ENCODE data around the gene GABRA4.

GABRA4 gene

DNA sequence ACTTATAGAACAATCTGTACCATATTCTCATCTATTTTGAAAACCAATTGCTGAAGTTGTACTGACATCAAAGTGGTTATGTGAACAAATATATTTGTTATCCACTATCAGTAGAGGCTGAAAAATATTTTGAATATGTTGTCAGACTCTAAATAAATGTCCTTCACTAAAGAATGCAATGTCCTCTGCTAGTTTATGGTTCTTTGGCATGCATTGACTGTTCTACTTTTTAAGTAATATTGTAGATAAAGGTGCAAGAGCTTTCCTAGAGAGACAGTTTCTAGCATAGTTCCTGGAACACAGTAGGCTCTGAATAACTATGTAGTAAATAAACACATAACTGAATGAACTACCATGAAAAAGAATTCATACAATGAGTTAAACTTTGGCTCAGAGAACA, 66.2 kb downstream of the GABRA4 start:
- no peak overlapping the region for H3K4me3 ChIP-seq (ENCODE audit: low read length)
- H3K36me3 ChIP-seq (ENCODE audit: insufficient read depth, low read length), result no peaks in the 10 kb centered on the region
- no peak overlapping the region for H3K9ac ChIP-seq (ENCODE audit: low read depth, low read length)
- no peak overlapping the region for H3K27ac ChIP-seq (ENCODE audit: low read depth, low read length)
- no peaks in the 10 kb centered on the region for H3K4me1 ChIP-seq (ENCODE audit: insufficient read depth, low read length)
- peaks cover 5% of the 10 kb centered on the region; the same call in 1 of the 2 replicates for H3K27me3 ChIP-seq (ENCODE audit: insufficient read depth, low read length)
- no peaks in the 10 kb centered on the region for H3K9me3 ChIP-seq (ENCODE audit: insufficient read depth, low read depth, low read length)

DNA sequence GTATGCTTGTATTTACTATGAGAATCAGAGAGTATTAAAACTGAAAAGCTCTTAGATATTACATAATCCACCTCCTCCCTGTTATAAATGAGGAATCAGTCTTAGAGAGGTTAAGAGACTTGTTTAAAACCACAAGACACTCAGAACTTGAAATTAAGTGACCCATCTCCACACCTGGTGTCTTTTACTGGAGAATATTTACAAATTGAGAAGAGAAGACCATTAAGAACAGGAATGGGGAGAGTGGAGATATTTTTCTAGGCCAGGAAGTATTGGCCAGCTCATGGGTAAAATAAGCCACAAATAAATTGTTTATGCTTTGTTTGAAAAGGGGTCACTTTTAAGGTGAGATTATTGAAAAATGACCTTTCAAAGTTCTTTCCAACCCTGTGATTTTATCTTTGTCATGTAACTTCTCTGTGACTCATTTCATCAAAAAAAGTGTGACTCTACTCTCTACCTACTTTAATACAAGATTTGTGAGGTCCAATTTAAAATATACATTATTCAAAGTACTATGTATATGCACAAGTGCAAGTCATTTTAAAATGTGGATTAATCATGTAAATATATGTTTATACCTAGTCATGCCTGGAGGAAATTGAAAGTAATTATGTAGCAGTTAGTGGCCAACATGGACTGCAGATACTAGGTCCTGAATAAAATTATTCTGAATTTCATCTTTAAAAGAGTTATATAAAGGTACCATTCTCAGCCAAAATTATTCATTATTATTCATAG, 68.4 kb downstream of the GABRA4 start:
- H3K4me3 ChIP-seq (ENCODE audit: low read length), result no peak overlapping the region
- H3K9ac ChIP-seq (ENCODE audit: low read depth, low read length), result no peak overlapping the region
- H3K27ac ChIP-seq (ENCODE audit: low read depth, low read length), result no peak overlapping the region
- no peaks in the 10 kb centered on the region for H3K4me1 ChIP-seq (ENCODE audit: insufficient read depth, low read length)
- no peaks in the 10 kb centered on the region for H3K9me3 ChIP-seq (ENCODE audit: insufficient read depth, low read depth, low read length)
- H3K36me3 ChIP-seq (ENCODE audit: insufficient read depth, low read length), result no peaks in the 10 kb centered on the region
- peaks cover 5% of the 10 kb centered on the region; the same call in 1 of the 2 replicates for H3K27me3 ChIP-seq (ENCODE audit: insufficient read depth, low read length)

DNA sequence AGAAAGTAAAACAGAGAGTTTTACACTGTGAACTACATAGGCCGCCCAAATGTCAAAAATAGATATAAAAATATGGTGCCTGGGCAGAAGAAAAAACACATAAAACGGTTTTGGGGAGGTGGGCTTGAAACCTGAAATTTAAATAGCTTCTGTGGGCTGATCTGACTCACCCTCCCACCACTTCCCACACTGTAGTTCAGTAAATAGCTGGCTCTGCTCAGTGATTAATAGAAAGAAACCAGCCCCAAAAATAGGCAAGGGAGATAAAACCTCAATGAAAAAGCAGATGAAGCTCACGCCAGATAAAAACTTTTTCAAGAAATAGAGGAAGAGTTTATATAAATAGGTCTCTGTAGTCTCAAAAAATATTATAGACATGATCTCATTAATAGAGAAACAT, 71.2 kb downstream of the GABRA4 start:
- no peaks in the 10 kb centered on the region for H3K36me3 ChIP-seq (ENCODE audit: insufficient read depth, low read length)
- H3K9ac ChIP-seq (ENCODE audit: low read depth, low read length), result no peak overlapping the region
- 83% methylated on average over 2 of the region's 3 CpGs for WGBS
- H3K4me3 ChIP-seq (ENCODE audit: low read length), result no peak overlapping the region
- H3K4me1 ChIP-seq (ENCODE audit: insufficient read depth, low read length), result no peaks in the 10 kb centered on the region
- H3K9me3 ChIP-seq (ENCODE audit: insufficient read depth, low read depth, low read length), result no peaks in the 10 kb centered on the region
- no peak overlapping the region for H3K27ac ChIP-seq (ENCODE audit: low read depth, low read length)
- no peaks in the 10 kb centered on the region for H3K27me3 ChIP-seq (ENCODE audit: insufficient read depth, low read length)

DNA sequence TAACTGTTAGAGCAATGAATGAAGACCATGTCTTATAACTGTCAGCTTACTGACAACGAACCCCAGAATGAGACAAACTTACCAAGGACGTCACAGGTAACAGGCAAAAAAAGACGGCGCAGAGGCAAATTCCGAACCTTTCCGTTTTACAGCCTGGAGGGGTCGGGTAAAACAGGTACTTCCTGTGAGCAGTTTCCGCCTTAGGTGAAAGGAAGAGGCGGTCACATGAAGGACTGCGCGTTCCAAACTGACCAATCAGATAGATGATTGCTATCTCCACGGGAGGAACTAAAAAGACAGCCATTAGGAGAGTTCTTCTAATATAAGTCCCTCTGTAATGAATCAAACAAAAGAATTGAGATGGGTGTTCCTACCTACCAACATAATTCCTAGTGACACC, 84.3 kb downstream of the GABRA4 start, which contains the start of gene COX7B2:
Gene COX7B2, minus strand, starts transcription at position 168 of the 400 bp plus-strand sequence. CDS start 174,053 bp downstream, outside the sequence.
- H3K4me3 ChIP-seq (ENCODE audit: low read length), result no peak within 1 kb of the TSS
- H3K9me3 ChIP-seq (ENCODE audit: insufficient read depth, low read depth, low read length), result no peaks in the 10 kb centered on the region
- no peaks in the 10 kb centered on the region for H3K4me1 ChIP-seq (ENCODE audit: insufficient read depth, low read length)
- no peak within 1 kb of the TSS for H3K9ac ChIP-seq (ENCODE audit: low read depth, low read length)
- 91% methylated on average over 12 of the region's 12 CpGs for WGBS
- H3K27me3 ChIP-seq (ENCODE audit: insufficient read depth, low read length), result no peaks in the 10 kb centered on the region
- no peak within 1 kb of the TSS for H3K27ac ChIP-seq (ENCODE audit: low read depth, low read length)
- H3K36me3 ChIP-seq (ENCODE audit: insufficient read depth, low read length), result no peaks in the 10 kb centered on the region

DNA sequence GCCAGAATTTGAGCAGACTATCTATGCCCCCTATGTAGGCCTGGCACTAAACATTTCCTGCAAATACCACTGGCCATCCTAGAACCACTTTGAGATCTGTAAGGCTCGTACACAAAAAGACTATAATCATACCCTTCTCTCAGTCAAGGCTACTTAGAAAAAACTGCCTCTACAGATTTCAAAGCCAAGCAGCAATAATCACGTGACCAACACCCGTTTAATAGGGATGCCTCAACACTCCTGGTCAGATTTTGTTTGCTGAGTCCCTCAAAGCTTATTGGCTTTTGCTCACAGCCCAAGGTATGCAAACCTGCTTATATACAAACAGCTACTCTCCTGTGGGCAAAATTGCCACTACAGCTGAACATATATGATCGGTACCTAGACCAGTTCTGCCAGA, 85.2 kb downstream of the GABRA4 start:
- Histone ChIP-seq H3K27me3 (ENCODE audit: insufficient read depth, low read length) (no peaks in the 10 kb centered on the region), H3K27ac (ENCODE audit: low read depth, low read length) (no peak overlapping the region), H3K4me1 (ENCODE audit: insufficient read depth, low read length) (no peaks in the 10 kb centered on the region), H3K36me3 (ENCODE audit: insufficient read depth, low read length) (no peaks in the 10 kb centered on the region), H3K9ac (ENCODE audit: low read depth, low read length) (no peak overlapping the region), H3K9me3 (ENCODE audit: insufficient read depth, low read depth, low read length) (no peaks in the 10 kb centered on the region), H3K4me3 (ENCODE audit: low read length) (no peak overlapping the region)
- WGBS, result 92% methylated on average over 4 of the region's 4 CpGs

DNA sequence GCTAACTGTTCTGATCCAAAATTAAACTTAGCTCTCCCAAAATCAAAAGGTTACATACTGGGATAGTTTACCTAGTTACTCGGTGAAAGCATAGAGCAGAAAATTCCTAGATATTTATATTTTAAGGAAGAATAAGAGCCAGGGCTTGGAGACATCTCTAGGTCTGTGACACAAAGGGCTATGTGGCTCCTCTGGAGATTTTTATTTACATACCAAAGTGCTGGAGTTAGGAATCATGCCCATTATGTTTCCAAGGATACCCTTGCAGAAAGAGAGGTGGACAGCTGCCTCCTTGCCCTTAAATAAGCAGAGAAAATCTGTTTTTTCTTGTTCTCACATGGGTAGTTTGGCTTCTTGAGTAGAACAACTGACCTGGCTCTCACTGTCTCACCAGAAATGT, 93.3 kb downstream of the GABRA4 start:
- H3K4me1 ChIP-seq (ENCODE audit: insufficient read depth, low read length), result no peaks in the 10 kb centered on the region
- WGBS, result no CpG with 5 or more reads among the region's 1 CpG
- H3K36me3 ChIP-seq (ENCODE audit: insufficient read depth, low read length), result no peaks in the 10 kb centered on the region
- H3K27ac ChIP-seq (ENCODE audit: low read depth, low read length), result no peak overlapping the region
- H3K9me3 ChIP-seq (ENCODE audit: insufficient read depth, low read depth, low read length), result no peaks in the 10 kb centered on the region
- H3K27me3 ChIP-seq (ENCODE audit: insufficient read depth, low read length), result no peaks in the 10 kb centered on the region
- no peak overlapping the region for H3K9ac ChIP-seq (ENCODE audit: low read depth, low read length)
- no peak overlapping the region for H3K4me3 ChIP-seq (ENCODE audit: low read length)

DNA sequence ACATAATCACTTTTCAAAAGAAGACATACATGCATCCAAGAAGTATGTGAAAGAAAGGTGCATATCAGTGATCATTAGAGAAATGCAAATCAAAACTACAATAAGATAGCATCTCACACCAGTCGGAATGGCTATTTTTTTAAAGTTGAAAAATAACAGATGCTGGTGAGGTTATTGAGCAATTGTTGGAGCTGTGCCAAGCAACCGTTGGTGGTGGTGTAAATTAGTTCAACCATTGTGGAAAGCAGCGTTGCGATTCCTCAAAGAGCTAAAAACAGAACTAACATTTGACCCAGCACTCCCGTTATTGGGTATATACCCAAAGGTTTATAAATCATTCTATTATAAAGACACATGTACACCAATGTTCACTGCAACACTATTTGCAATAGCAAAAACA, 98.6 kb downstream of the GABRA4 start:
- Histone ChIP-seq H3K9me3 (ENCODE audit: insufficient read depth, low read depth, low read length) (0 out of 2 replicates have a peak, but pooled peaks cover 3% of the 10 kb centered on the region), H3K27me3 (ENCODE audit: insufficient read depth, low read length) (no peaks in the 10 kb centered on the region), H3K9ac (ENCODE audit: low read depth, low read length) (no peak overlapping the region), H3K4me3 (ENCODE audit: low read length) (no peak overlapping the region), H3K4me1 (ENCODE audit: insufficient read depth, low read length) (no peaks in the 10 kb centered on the region), H3K36me3 (ENCODE audit: insufficient read depth, low read length) (no peaks in the 10 kb centered on the region), H3K27ac (ENCODE audit: low read depth, low read length) (no peak overlapping the region)
- WGBS, result 87% methylated on average over 5 of the region's 5 CpGs

DNA sequence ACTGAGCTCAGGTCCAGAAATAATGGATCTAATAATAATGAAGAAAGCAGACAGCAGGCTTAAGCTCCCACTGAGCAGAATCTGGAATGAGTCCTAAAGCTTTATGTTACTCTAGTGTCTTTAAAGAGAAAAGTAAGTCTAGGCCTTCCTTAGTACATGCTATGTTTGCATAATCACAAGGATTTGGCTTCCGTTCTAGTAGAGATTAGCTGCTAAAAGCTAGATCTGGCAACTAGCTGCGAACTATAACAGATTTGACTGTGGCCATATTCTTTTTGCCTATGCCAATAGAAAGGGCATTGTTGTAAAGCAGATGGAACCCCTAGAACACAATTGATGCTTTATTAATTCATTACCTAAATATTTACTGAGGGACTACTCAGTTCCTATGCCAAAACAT, 103.3 kb downstream of the GABRA4 start:
- WGBS, result 90% methylated on average over 2 of the region's 2 CpGs
- Histone ChIP-seq H3K27me3 (ENCODE audit: insufficient read depth, low read length) (no peaks in the 10 kb centered on the region), H3K27ac (ENCODE audit: low read depth, low read length) (no peak overlapping the region)

DNA sequence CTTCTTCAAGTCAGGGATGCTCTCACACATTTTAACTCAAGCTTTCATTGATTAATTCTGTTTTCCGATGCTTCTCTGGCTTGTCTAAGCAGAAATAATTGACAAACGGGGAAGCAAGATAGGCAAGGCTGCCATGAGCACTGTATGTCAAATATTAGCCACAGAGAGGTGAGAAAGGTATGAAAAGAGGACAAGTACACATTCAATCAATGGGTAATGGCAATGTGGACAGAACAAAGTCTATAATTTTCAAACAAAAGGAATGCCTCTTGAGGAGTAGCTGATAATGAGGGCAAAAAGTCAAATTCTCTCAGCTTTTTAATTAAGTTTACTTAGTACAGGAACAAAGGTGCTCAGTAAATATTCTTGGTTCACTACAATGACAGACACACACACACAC, 104.0 kb downstream of the GABRA4 start:
- H3K9ac ChIP-seq (ENCODE audit: low read depth, low read length), result no peak overlapping the region
- H3K9me3 ChIP-seq (ENCODE audit: insufficient read depth, low read depth, low read length), result 0 out of 2 replicates have a peak, but pooled peaks cover 3% of the 10 kb centered on the region
- no peak overlapping the region for H3K4me3 ChIP-seq (ENCODE audit: low read length)
- no peak overlapping the region for H3K27ac ChIP-seq (ENCODE audit: low read depth, low read length)
- H3K4me1 ChIP-seq (ENCODE audit: insufficient read depth, low read length), result no peaks in the 10 kb centered on the region
- no peaks in the 10 kb centered on the region for H3K36me3 ChIP-seq (ENCODE audit: insufficient read depth, low read length)
- no peaks in the 10 kb centered on the region for H3K27me3 ChIP-seq (ENCODE audit: insufficient read depth, low read length)
- WGBS, result 87% methylated on average over 2 of the region's 2 CpGs

More for the DNA sequence above, 103.3 kb downstream of the GABRA4 start:
- Histone ChIP-seq H3K9ac (ENCODE audit: low read depth, low read length) (no peak overlapping the region), H3K9me3 (ENCODE audit: insufficient read depth, low read depth, low read length) (0 out of 2 replicates have a peak, but pooled peaks cover 3% of the 10 kb centered on the region), H3K36me3 (ENCODE audit: insufficient read depth, low read length) (no peaks in the 10 kb centered on the region), H3K4me3 (ENCODE audit: low read length) (no peak overlapping the region), H3K4me1 (ENCODE audit: insufficient read depth, low read length) (no peaks in the 10 kb centered on the region)

DNA sequence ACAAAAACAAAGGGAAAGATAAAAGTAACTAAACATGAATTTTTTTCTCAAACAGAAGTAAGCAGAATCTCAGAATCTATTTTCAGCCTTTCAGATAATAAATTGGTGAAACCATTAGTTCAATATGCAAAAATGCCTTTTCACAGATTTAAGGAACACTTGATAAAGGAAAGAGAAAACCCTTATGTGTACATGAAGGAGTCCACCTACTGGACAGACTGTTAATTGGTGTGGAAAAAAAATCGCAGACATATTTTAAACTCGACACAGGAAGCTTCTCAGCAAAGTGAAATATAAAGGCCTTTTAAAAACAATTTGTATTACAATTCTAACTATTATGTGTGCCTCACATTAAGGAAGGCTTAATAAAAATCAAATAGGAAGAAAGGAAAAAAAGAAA, 106.7 kb downstream of the GABRA4 start:
- Histone ChIP-seq H3K4me1 (ENCODE audit: insufficient read depth, low read length) (no peaks in the 10 kb centered on the region), H3K9ac (ENCODE audit: low read depth, low read length) (no peak overlapping the region), H3K27ac (ENCODE audit: low read depth, low read length) (no peak overlapping the region), H3K9me3 (ENCODE audit: insufficient read depth, low read depth, low read length) (no peaks in the 10 kb centered on the region), H3K27me3 (ENCODE audit: insufficient read depth, low read length) (no peaks in the 10 kb centered on the region), H3K4me3 (ENCODE audit: low read length) (no peak overlapping the region), H3K36me3 (ENCODE audit: insufficient read depth, low read length) (no peaks in the 10 kb centered on the region)
- WGBS, result 80% methylated on average over 1 of the region's 2 CpGs

DNA sequence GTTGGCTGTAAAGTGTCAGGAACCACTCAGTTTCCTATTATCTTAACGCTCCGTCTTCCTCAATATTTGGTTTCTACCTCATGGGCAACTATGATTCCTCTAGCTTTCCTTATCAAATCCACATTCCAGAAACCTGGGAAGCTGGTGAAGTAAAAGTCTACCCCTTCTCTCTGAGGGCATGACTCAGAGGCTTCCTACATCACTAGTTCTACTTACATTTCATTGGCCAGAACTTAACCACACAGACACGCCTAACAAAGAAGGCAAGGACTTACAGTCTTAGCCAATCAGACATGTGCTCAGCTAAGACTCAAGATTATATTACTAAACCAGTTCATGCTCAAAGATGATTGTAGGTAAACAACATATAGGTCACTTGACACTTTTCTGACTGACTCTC, 114.7 kb downstream of the GABRA4 start:
- 95% methylated on average over 3 of the region's 3 CpGs for WGBS
- H3K27me3 ChIP-seq (ENCODE audit: insufficient read depth, low read length), result no peaks in the 10 kb centered on the region
- no peak overlapping the region for H3K4me3 ChIP-seq (ENCODE audit: low read length)
- no peaks in the 10 kb centered on the region for H3K4me1 ChIP-seq (ENCODE audit: insufficient read depth, low read length)
- no peak overlapping the region for H3K9ac ChIP-seq (ENCODE audit: low read depth, low read length)
- no peak overlapping the region for H3K27ac ChIP-seq (ENCODE audit: low read depth, low read length)
- no peaks in the 10 kb centered on the region for H3K36me3 ChIP-seq (ENCODE audit: insufficient read depth, low read length)
- H3K9me3 ChIP-seq (ENCODE audit: insufficient read depth, low read depth, low read length), result no peaks in the 10 kb centered on the region

DNA sequence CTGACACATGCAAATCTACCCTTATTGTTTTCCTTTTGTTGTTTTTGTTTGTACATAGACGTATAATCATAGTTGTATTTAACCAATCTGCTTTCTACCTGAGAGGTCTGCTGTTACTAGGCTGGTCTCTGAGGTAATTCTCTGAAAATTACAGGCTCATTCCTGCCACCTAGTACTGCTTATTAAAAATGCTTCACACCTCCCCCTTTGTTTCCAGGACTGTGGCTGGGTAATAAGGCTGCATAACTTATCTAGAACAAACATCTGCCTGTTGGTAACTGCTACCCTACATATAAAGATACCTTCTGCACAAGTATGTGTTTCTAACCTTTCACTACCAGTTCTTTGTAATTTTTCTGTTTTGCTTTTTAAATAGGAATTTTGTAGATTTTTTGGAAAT, 118.6 kb downstream of the GABRA4 start:
- H3K9ac ChIP-seq (ENCODE audit: low read depth, low read length), result no peak overlapping the region
- no peak overlapping the region for H3K27ac ChIP-seq (ENCODE audit: low read depth, low read length)
- H3K27me3 ChIP-seq (ENCODE audit: insufficient read depth, low read length), result no peaks in the 10 kb centered on the region
- no peaks in the 10 kb centered on the region for H3K4me1 ChIP-seq (ENCODE audit: insufficient read depth, low read length)
- no peak overlapping the region for H3K4me3 ChIP-seq (ENCODE audit: low read length)
- no CpG with 5 or more reads among the region's 1 CpG for WGBS
- no peaks in the 10 kb centered on the region for H3K9me3 ChIP-seq (ENCODE audit: insufficient read depth, low read depth, low read length)
- no peaks in the 10 kb centered on the region for H3K36me3 ChIP-seq (ENCODE audit: insufficient read depth, low read length)
